NCI-H128 (cell line): Measurements from ENCODE around the gene LTB4R.

Experiments
- DNase-seq: peaks from one replicate; lab custom pipeline; 2025; ENCODE audit not compliant: unreplicated experiment; lab: John Stamatoyannopoulos, UW

LTB4R gene, protein sequence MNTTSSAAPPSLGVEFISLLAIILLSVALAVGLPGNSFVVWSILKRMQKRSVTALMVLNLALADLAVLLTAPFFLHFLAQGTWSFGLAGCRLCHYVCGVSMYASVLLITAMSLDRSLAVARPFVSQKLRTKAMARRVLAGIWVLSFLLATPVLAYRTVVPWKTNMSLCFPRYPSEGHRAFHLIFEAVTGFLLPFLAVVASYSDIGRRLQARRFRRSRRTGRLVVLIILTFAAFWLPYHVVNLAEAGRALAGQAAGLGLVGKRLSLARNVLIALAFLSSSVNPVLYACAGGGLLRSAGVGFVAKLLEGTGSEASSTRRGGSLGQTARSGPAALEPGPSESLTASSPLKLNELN

DNA sequence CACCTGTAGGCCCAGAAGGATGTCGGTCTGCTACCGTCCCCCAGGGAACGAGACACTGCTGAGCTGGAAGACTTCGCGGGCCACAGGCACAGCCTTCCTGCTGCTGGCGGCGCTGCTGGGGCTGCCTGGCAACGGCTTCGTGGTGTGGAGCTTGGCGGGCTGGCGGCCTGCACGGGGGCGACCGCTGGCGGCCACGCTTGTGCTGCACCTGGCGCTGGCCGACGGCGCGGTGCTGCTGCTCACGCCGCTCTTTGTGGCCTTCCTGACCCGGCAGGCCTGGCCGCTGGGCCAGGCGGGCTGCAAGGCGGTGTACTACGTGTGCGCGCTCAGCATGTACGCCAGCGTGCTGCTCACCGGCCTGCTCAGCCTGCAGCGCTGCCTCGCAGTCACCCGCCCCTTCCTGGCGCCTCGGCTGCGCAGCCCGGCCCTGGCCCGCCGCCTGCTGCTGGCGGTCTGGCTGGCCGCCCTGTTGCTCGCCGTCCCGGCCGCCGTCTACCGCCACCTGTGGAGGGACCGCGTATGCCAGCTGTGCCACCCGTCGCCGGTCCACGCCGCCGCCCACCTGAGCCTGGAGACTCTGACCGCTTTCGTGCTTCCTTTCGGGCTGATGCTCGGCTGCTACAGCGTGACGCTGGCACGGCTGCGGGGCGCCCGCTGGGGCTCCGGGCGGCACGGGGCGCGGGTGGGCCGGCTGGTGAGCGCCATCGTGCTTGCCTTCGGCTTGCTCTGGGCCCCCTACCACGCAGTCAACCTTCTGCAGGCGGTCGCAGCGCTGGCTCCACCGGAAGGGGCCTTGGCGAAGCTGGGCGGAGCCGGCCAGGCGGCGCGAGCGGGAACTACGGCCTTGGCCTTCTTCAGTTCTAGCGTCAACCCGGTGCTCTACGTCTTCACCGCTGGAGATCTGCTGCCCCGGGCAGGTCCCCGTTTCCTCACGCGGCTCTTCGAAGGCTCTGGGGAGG, at the start of gene LTB4R:
TSS of gene LTB4R (plus strand) at position 857 of the 959 bp plus-strand sequence. CDS start 4,150 bp downstream, outside the sequence.
- DNase-seq, result no peak

DNA sequence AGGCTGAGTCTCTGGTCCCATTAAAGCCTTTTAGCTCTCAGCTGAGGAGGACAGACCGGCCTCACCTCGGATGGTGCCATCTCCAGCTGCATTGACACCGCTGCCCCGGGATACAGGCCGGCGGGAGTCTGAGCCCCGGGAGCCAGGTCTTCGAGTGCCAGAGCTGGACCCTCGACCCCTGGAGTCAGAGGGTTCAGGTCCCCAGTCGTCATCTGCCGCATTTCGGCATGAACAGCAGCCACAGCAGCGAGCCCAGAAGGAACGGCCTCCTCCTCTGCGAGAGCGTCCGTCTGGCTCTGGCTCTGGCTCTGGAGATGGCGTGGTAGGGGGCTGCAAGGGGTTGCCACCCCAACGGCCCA, 49.4 kb upstream of the LTB4R start:
- no peak for DNase-seq

DNA sequence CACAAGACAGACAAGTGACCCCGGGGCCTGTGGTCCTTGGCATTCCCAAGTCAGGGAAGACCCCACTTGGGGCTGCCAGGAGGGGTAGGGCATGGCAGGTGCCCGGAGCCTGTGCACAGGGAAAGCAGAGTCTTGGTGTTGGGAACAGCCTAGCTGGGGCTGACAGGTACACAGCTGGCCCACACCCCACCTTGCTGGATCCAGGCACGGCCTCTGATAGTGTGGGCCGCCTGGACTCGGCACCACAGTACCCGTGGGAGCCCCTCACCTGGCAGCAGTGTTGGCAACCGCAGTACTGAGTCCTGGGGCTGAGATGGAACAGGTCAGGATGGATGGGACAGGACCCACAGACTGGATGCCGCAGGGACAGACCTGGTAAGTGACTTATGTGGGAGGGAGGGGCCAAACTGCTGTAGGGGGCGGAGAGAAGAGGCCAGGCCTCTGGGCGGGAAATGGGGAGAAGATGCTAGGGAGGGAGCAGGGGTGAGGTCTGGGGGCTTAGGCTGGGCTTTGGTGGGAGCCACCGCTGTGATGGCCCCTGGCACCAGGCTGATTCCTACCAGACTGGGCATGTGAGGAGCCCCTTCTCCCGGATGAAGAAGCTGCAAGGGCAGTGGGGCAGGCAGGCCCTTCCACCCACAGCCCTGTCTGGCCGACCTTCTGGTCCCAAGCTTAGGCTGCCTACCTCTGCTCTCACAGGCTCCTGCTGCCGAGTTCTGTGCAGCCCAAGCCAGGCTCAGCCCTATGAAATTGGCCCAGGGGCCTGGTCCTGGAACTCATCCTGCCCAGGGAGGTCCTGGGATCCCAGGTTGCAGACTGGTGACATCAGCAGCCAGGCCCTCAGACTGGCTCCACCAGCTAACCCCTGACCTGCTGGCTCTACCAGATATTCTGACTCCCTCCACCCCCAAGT, 48.2 kb upstream of the LTB4R start, which contains the start of gene TGM1:
TSS of gene TGM1 (minus strand) at position 357 of the 913 bp plus-strand sequence. CDS start 825 bp downstream, outside the sequence.
- DNase-seq, result no peak

DNA sequence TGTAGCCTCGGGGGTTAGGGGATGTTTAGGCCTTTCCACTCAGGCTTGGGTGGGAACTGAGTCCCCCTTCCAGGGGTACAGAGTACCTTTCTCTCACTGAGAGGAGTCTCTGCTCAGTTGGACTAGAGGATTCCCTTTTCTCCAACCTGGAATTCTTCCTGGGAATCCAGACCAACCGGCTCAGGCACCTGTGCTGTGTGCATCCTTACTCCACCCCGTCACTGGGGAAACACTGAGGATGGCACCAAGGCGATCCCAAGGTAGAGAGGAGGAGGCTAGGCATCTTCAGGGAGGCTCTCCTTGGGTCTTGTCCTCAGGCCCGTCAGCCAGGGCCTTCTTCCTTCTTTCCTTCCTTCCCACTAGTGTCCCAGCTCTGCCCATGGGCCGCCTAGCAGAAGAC, 47.5 kb upstream of the LTB4R start:
- no peak for DNase-seq

DNA sequence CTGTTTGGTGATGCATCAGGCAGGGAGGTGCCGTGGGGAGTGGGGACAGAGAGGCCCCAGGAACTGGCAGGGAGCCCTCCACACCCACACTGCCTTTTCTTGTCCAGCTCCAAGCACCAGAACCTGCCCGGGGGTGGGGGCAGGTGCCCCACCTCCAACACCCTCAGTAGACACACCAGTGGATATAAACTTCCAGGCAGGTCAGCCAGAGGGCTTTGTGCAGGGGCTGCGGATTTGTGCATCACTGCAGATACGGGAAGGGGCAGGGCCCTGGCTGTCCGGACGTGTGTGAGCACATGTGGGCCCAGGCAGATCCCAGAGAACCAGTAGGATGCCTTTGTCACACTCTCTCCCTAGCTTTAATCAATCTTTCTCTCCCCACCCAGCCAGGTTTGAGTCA, 47.0 kb upstream of the LTB4R start:
- DNase-seq, result no peak

DNA sequence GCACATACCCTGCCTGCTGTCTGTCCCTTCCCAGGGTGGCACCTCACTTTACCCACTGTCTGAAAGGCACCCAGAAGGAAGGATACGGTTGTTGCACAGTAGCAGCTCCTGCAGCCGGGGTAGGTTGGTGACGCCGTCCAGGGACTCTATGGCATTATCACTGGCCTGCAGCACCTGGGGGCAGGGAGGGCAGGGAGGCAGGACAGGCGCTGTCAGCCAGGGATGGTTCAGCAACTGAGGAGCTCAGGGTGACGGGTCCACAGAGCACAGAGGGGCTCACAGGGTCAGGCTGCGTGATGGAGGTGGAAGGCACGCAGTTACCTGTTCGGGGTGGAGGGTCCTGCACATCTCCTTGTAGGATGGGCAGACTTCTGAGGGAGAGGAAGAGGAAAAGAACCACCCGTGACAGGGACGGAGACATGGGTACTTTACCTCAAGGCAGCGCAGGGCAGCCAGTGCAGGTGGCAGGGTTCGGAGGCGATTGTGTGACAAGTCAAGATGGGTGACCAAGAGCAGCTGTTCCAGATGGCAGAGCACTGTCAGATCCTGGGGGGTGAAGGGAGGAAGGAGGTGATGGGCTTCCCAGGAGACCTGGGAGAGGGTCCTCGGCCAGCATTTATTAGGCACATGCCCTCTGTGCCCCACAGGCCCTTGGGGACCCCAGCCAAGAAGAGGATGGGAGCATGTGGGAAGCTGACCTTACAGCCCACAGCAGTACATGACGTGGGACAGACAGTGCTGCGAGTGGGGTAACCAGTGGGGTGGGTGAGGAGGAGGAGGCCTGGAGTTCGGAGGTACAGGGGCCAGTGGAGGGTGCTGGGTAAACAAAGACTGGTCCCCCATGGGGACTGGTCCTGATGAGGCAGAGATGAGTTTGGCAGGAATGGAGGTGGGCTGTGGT, 44.7 kb upstream of the LTB4R start:
- DNase-seq, result no peak

DNA sequence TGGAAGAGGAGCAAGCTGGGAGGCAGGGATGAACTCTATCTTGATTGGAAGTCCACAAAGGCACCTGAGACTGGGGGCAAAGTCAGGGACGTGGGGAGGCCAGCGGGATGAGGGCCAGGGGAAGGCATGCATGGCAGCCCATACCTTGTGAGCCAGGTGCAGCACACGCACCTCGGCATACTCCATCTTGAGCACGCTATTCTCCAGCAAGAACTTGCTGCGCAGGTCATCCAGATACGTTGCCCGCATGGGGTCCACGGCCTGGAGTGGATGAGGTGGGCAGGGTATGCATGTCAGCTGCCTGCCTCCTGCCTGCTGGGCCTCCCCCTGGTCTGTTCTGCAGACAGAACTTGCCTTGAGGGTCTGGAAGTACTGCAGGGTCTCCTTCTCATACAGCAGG, 43.8 kb upstream of the LTB4R start:
- no peak for DNase-seq

DNA sequence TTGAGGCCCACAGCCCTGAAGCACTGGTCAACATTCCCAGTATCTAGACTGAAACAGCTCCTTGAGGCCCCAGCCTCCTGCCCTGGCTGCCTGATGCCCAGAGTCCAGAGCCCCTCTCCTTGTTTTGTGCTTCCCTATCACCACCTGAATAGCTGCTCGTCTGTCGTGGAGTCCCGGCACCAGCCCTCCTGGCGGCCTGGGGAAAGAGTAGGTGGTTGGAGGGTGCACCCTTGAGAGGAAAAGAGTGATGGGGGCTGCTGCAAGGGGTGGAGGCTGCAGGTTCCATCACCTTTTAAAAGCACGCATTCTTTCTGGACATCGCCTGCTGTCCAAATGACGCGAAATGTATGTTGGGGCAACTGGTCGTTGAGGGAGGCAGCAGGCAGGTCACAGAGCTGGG, 43.1 kb upstream of the LTB4R start:
- no peak for DNase-seq

DNA sequence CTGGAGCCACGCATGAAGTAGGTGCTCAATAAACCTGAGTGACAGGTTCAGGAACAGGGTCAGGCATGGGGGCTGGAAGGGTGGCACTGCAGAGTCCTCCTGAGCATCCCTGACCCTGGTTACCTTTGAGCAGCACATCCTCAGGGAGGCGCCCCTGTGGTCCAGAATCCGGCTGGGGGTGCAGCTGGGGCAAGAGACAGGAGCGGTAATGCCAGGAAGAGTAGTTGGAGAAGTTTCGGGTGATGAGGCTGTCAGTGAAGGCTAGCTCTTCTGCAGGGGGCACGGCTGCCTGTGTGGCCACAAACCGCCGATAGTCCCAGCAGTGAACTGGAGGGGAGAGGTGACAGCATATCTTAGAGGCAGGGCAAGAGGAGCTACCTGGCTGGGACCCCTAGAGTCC, 41.9 kb upstream of the LTB4R start:
- DNase-seq, result no peak

DNA sequence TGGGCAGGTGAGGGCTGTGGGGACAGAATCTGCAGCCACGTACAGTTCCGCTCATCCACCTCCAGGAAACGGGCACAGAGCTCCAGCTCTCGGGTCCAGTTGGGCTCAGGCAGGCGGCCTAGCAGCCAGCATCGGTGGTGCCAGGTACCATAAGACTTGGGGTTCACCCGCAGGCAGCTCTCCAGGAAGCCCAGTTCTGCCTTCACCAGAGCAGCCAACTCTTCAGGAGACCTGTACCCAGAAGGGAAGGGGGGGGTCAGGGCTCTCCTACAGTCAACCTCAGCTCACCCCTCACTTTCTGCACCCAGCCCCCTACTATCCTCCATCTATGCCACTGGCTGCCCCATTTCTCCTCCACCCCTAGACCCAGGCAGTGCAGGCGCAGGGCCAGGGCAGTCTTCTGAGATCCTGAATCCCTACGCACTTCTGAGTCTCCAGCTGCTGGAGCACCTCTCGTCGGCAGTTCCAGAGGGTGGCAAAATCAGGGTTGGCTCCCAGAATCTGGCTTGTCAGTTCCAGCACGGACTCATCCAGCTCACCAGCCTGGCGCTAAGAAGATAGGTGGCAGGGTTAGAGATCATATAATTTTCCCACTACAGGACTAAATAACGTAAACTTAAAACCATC, 41.3 kb upstream of the LTB4R start:
- no peak for DNase-seq

DNA sequence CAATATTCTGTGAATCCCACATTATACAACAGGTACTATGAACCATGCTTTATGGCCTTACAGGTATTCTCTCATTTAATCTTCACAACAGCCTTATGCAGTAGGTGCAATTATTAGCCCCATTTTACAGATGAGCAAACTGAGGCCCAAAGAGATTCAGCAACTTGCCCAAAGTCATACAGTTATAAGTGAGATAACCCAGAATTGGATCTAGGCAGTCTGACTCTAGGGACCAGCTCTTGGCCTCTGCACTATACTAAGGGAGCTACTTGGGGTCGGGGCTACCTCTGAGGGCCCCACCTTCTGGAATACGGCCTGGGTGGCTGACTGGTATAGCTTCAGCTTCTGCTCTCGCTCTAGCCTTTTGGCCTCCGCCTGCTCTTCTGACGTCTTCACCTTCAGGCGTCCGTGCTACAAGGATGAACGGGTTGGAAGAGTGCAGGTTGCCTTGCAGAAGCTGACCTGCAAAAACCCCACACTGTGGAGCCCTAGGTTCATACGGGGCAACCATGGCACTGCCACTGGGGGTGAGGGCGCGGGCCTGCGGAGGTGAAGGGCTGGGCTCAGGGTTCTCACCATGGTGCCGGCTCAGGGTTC, 40.7 kb upstream of the LTB4R start:
- no peak for DNase-seq

DNA sequence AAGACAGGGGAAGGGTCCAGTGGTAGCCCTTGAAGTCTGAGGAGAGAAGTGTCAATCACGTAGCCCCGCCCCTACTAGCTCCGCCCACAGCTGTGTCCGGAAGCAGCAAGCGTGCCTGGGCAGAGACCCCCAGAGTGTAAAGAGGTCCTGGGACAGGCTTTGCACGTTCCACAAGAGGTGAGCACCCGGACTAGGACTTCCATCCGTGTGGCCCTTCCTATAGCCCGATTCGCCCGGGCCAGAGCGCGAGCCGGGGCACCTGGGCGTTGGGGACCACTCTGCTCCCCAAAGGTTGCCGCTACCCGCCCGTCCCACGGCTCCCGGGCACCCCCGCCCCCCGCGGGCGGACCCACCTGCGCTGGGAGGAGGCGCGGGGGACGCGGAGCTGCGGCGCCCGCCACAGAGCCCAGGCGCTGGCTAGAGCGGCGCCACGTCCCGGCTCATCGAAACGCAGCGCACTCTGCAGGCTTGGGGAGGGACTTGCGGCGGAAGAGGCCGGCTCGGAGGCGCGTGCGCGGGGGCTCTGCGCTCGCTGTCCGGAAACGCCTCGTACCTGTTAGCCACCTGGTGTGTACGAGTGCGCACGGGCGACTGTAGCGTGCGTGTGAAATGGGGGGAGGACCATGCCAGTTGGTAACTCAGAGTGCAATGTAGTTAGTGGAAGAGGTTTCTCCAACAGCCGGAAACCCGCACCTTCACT, 40.0 kb upstream of the LTB4R start, which contains the start of gene RABGGTA:
TSS of gene RABGGTA (minus strand) at position 464 of the 700 bp plus-strand sequence. CDS start 482 bp downstream, outside the sequence.
- DNase-seq, result peak; percentile 92

DNA sequence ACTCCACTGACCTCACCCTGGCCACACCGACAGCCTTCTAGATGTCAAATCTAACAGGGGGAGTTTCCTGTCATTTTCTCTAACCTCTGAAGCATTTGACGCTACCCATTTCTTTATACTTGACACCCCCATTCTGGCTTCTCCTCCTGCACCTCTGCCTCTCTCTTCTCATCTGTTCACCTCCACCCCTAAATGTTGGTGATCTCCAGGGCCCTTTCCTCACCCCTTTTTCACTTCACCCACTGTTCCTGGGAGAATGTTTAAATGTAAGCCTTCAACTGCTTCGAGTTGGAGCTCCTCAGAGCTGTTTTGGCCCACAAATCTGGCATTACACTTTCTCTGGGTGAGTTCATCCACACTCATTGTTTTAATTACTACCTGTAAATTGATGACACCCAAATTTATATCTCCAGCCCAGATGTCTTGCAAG, 39.5 kb upstream of the LTB4R start:
- no peak for DNase-seq

DNA sequence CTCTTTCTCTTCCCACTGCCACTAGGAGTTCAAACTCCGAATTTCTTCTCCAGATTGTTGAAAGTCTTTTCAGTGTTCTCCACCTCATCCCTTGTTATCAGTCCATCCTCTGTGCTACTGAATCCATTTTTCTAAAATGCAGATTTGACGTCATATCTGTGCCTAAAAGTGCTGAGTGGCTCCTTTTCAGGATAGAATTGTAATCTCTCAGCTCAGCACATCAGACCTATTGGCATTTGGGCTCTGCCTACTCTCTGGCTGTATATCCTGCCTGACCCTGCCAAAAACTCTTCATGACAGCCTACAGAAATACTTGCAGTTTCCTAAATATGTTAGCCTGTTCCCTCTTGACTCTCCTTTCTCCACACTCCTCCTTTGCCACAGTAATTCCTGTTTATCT, 38.8 kb upstream of the LTB4R start:
- DNase-seq, result no peak

DNA sequence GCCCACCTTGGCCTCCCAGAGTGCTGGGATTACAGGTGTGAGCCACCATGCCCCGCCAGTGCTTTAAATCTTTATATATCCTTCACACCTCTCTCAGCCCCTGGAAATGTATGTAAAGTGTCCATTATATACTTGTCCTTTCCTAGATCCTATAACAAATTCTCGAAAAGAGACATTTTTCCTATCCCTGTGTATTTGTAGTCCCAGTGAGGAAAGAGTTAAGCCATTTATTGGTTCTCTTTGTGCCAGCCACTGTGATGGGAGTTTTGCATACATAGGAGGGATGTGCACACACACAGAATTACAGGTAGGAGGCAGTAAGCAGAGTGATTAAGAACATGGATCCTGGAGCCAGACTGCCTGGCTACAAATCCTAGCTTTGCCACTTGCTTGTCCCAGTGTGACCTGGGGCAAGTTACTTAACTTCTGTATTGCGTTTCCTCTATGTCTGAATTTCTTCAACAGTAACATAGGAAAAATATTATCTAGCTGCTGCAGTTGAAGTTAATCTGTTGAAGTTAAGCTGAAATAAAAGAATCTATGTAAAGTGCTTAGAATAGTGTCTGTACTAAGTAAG, 37.8 kb upstream of the LTB4R start:
- DNase-seq, result no peak

DNA sequence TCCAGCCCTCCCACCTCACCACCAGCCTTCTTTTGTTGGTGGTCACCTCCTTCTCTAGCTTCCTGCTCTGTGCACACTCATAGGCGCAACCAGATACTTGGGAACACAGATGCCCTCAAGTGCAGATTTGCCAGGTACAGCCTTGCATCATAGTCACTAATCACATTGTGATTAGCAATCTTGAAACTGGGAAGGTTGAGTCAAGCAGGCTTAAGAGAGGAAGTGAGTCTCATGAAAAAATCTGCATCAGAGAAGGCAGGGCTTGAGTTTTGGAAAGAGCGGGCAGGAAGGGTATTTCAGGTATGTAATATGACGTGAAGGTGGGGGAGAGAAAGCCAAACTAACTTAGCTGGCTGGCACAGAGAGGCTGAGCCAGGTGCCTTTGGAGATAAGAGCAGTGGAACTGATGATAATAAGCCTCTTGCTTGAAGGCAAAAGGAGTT, 37.2 kb upstream of the LTB4R start:
- DNase-seq, result no peak

DNA sequence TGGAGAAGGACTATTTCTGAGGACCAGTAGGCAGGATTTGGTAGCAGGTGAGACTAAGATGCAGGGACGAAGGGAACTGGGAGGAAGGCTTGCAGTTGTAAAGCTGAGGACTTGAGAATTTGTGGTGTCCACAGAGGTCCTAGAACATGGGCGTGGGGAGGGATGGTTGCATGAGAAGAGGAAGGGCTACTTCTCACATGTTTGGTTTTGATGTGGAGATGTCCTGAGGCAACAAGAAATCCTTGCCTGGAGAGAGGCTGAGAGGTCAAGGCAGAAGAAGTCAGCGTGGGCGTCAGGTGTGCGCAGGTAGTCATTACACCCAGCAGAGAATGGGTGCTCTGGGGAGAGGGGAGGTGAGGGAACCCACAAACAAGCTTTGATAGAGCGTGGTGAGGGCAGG, 34.2 kb upstream of the LTB4R start:
- no peak for DNase-seq
